Adipose tissue (tissue), 3 donors: ENCODE data around the gene FYB1. TPM values are rescaled to one million over a fixed set of nuclear protein-coding genes. Genes with fewer than 3 reads are reported as not detected.

Experiments
- H3K27ac ChIP-seq: one replicate; pipeline ENCODE4 v1.5.1; 2013; ENCODE audit warnings: low read depth, low read length
- WGBS, 3 donors: extraction: QIAGEN DNeasy Blood & Tissue Kit; methylation state at CpG; one replicate each; pipeline ENCODE4 v1.1.7; 2013; 5-methylcytosine and 5-hydroxymethylcytosine counted together
- polyA plus RNA-seq, 3 donors: library from polyadenylated mRNA; stranded (reverse); fragments of 200-250 nt; gene quantifications; one replicate each; pipeline ENCODE4 v1.2.3, GENCODE V29; 2013
- donor health status: healthy with polysubstance abuse.
- donor health status: Bipolar disorder and iron deficiency.
- donor health status: healthy.

FYB1 gene
- polyA plus RNA-seq, 3 donors = 1.1 to 12.1 (median 4.9) TPM

DNA sequence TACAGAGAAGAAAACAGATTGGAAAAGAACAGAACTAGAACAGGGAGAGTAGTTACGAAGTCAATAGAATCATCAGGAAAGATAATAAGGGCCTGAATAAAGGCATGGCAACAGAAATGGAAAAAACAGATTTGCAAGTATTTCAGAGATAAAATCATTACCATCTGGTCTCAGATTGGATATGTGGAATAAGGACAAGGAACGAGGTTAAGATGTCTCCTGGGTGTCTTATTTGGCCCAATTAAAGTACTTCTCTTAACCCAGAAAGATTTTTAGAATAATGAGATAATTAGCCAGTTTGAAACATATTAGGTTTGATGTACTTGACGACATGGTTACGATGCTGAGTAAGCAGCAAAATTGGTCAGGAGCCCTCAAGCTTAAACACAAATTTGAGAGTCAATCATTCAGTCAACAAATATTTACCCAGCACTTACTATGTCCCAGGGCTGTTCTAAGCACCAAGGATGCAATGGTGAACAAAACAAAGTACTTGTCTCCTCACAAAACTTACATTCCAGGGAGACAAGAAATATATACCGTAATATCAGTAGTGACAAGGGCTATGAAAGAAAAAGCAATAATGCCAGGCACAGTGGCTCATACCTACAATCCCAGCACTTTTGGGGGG, 163.5 kb downstream of the FYB1 start:
- no peak overlapping the region for H3K27ac ChIP-seq
- WGBS, 3 donors = 74 to 78% (median 77%) methylated on average over 5 of the region's 5 CpGs

Other genes with a start within 250 kb of the FYB1 start
- 1 to 10 TPM; 2.3 to 4.8 (median 3.2) TPM for gene RICTOR, start 145.2 kb downstream of the FYB1 start, polyA plus RNA-seq
- not detected for gene C9, start 144.9 kb upstream of the FYB1 start, polyA plus RNA-seq
- 10 to 100 TPM; 10.8 to 74.2 (median 37.4) TPM for gene DAB2, start 205.4 kb upstream of the FYB1 start, polyA plus RNA-seq